ENCODE results near the gene ENGASE.

- TF ChIP-seq CTCF (conservative IDR thresholded peaks at IDR 0.05; ENCODE audit: low read depth in 2 of 2) = no peak
- TF ChIP-seq EZH2 (IDR thresholded peaks at IDR 0.05; ENCODE audit: low read depth, unreplicated experiment) = no peak
- TF ChIP-seq EZH2phosphoT487 (IDR thresholded peaks at IDR 0.05; ENCODE audit: unreplicated experiment) = no peak
- TF ChIP-seq POLR2AphosphoS5 (IDR thresholded peaks at IDR 0.05; ENCODE audit: low read depth) = no peak
- TF ChIP-seq ETS1 (IDR thresholded peaks at IDR 0.05) = no peak
- no peak for TF ChIP-seq REST (IDR thresholded peaks at IDR 0.05; ENCODE audit: unreplicated experiment)
- no peak for TF ChIP-seq JUNB (IDR thresholded peaks at IDR 0.05; ENCODE audit: unreplicated experiment)
- no peak for TF ChIP-seq CREB1 (CRISPR knock-in tag; IDR thresholded peaks at IDR 0.05; ENCODE audit: low read depth)
- no peak for TF ChIP-seq STAT1 (IDR thresholded peaks at IDR 0.05; ENCODE audit: unreplicated experiment)
- TF ChIP-seq ZNF331 (CRISPR knock-in tag; IDR thresholded peaks at IDR 0.05; ENCODE audit: low read depth) = no peak
- TF ChIP-seq ZNF462 (CRISPR knock-in tag; IDR thresholded peaks at IDR 0.05) = no peak
- TF ChIP-seq ZNF114 (CRISPR knock-in tag; IDR thresholded peaks at IDR 0.05) = no peak
- TF ChIP-seq NANOG (IDR thresholded peaks at IDR 0.05; ENCODE audit: borderline replicate concordance) = no peak
Observed at GRCh38 chr17:79036596-79036995, 38.0 kb upstream of the ENGASE start.

Data from GM23338 (cell line).